Activated CD4-positive, alpha-beta T cell treated with anti-CD3 and anti-CD28 coated beads for 24 hours (primary cell): ENCODE results near the gene LDLRAD1.
"Not testable (repeated sequence)": the region's sequence is repeated elsewhere in the genome, so short reads cannot be mapped to it uniquely, and the experiment has no call there.

Experiments used
- DNase-seq, 2 donors: peaks; one replicate each; pipeline ENCODE4 v3.0.0-alpha.2; 2020; ENCODE audit warnings: low read depth in 2 of 2

LDLRAD1 gene

DNA sequence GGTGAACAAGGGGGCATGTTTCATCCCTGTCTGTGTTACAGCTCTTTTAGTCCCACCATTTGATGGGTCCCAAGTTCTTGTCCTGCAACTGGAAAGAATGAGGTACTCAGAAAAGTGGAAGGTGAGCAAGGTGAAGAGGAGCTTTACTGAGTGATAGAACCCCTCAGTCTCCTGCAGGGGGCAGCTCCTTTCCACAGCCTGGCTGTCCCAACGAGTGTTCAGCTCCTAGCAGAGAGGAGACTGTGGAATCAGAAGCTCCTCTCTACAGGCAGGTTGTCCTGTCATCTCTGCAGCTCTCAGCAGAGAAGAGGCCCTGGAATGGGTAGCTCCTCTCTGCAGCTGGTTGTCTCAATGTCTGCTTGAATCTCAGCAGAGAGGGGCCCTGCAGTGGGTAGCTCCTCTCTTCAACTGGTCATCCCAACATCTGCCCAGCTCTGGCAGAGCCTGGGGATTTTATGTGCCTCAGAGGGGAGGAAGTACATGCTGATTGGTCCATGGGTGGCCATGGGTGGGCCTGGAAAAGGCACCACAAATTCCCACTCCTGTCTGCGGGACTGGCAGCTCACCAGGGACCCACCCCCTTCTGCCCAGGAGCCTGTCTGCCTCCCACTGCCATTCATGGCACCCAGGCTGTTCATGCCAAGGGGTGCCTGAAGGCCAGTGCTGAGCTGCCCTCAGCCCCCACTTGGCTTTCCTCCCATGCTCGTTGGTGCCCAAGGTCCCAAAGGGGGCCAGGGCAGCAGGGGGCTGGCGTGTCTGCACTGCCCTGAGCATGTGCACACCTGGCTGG lies 25.7 kb downstream of the LDLRAD1 start:
- no peak for DNase-seq

DNA sequence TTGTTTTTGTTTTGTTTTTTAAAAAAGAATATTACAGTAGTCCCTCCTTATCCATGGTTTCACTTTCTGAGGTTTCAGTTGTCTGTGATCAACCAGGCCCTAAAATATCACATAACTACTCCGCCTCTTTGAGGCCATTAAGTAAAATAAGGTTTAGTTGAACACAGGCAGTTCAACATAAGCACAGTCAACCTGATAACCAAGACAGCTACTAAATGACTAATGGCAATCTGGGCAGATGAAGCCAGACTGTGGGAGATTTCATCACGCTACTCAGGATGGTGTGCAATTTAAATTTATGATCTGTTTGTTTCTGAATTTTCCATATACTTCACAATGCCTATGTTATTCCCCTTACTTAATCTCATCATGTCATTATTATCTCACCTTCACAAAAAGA lies 30.1 kb downstream of the LDLRAD1 start:
- no peak for DNase-seq

DNA sequence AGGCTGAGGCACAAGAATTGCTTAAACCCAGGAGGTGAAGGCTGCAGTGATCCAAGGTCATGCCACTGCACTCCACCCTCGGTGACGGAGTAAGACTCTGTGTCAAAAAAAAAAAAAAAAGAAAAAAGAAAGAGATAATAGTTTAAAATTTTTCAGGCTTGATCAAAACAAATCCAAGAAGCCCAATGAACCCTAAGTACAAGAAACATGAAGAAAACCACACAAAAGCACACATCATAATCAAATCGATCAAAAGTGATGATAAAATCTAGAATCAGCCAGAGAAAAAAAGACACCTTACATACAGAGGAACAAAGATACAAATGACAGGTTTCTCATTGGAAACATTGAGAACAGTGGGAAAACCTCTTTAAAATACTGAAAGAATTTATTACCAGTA lies 31.5 kb downstream of the LDLRAD1 start:
- DNase-seq: no peak

DNA sequence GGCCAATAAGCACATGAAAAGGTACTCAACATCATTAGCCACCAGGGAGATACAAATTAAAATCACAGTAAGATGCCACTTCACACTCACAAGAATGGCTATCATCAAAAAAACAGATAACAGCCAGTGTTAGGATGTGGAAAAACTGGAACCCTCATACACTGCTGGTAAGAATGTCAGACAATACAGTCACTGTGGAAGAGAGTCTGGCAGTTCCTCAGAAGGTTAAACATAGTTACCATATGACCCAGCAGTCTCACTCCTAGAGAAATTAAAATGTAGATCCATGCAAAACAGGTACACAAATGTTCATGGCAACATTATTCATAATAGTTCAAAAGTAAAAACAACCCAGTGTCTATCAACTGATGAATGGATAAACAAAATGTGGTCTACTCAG lies 33.3 kb downstream of the LDLRAD1 start:
- DNase-seq: no peak

DNA sequence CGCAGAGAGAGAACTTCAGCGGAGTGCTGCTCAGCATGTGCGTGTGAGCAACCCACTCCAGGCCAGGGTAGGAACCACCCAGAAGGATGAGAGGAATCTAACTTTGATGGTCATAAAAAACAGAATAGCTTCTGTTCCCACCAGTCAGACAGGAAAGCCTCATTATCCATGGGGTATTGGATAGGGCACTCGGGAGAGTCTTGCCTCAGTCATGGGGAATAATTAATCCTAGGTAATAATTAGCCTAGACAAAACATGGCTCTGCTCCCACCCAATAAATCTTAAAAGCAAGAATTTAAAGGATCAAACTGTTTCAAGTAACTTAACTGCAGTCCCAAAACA lies 35.3 kb downstream of the LDLRAD1 start:
- DNase-seq: no peak

DNA sequence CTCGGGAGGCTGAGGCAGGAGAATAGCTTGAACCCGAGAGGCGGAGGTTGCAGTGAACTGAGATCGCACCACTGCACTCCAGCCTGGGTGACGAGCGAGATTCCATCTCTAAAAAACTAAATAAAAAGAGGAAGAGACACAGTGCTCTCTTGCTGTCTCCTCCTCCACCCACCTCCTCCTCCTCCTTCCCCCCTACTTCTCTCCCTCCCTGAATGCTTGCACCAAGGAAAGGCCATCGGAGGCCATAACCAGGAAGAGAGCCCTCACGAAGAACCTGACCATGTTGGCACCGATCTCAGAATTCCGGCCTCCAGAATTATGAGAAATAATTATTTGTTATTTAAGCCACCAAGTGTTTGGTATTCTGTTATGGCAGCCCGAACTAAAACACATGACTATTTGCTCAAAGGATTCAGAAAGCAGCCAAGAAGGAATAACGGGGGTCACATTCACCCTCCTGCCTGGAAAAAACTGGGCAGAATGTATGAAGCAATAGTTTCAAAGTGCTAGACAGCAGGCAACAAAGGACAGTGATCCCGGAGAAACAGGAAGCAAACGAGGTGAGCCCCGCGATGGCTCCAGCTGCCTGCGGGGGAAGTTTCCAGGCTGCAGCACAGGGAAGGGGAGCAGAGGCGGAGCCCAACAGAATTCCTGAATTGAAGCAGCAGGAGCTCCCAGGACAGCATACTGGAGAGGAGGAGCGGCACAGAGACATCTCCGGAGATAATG lies 35.8 kb downstream of the LDLRAD1 start:
- DNase-seq: no peak

DNA sequence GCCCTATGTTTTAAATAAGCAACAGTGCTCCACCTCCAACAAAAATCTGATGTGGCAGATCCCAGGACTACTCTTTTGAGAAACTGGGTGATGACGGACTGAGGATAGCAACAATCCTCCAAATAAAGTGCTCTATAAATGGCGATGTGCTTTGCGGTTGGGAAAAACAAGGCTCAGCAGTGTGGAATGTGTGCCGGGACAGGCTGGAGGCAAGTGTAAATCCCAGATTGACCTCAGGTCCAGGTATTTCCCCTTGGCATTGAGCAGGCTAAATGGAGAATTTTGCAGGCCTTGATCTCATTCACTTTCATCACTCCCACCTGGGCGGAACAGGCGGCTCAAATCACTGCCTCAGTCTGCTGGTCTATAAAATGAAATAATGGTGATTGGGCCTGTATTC lies 36.8 kb downstream of the LDLRAD1 start:
- DNase-seq: no peak

DNA sequence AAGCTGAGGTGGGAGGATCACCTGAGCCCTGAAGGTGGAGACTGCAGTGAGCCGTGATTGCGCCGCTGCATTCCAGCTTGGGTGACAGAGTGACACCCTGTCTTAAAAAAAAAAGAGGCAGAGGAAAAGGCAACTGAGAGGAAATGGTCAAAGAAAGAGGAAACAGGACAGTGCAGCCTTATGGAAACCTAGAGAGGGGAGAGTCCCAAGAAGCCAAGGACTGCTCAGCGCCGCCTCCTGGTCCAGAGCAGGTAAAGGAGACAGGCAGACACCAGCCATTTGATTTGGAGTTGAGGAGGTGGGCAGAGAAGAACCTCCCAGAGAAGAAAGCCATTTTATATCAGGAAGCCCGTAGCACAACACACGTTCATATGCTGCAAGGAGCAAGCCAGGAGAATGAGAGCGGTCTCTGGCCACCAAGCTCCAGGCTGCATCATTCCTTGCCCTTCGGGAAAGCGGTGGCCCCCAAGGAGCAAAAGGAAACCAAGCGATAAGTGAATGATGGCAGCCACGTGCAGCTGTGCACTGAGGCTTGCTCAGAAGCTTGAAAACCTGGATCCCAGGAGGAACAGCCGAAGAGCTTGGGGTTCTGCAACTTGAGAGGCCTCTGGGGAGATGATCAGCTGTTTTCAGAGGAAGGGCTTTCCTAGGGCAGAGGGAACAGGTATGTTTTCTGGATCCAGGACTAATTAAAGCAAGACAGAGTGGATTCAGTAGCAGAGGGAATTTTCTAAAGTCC lies 38.1 kb downstream of the LDLRAD1 start:
- no peak for DNase-seq

DNA sequence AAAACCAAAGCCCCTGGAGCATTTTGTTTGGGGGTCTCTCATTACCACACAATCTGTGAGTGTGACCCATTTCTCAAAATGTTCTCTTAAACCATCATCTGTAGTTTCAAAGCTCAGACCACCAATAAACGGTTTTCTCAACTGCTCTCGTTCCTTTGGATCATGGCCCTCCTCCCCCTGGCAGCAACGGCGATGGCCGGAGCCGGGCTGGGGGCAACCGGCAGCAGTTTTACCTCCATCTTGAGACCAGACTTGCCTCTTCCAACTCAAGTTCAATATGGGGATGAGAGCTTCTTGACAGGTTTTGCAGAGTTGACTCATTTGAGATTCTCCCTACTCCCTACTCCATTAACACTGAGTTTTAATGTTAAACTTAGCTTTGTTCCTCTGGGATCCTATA lies 42.1 kb downstream of the LDLRAD1 start:
- no peak for DNase-seq

DNA sequence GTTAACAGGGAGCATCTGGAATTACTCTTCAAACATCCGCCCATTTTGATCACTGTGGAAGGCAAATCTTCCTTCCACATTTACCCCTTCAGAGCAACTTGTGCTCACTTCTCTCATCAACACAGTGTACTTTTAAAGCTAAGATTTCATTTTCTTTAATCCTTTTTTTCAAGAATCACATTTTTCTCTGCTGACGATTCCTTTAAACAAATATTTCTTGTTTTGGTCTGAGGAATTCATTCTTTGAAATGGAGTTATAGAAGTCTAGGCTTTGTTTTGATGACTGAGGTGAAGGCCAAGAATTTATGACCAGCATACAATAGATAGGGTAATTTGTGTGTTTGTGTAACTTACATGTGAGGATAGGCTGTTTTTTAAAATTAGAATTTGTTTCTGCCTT lies 46.3 kb downstream of the LDLRAD1 start:
- DNase-seq: no peak

DNA sequence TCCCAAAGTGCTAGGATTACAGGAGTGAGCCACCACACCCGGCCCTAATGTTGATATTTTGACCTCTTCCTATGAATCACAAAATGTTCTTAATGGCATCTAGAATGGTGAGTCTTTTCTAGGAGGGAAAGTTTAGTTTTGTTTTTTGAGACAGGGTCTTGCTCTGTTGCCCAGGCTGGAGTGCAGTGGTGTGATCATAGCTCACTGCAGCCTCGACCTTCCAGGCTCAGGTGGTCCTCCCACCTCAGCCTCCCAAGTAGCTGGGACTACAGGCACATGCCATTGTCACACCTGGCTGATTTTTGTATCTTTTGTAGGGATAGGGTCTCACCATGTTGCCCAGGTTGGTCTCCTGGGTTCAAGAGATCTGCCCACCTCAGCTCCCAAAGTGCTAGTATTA lies 48.7 kb downstream of the LDLRAD1 start:
- DNase-seq: not testable (repeated sequence)

DNA sequence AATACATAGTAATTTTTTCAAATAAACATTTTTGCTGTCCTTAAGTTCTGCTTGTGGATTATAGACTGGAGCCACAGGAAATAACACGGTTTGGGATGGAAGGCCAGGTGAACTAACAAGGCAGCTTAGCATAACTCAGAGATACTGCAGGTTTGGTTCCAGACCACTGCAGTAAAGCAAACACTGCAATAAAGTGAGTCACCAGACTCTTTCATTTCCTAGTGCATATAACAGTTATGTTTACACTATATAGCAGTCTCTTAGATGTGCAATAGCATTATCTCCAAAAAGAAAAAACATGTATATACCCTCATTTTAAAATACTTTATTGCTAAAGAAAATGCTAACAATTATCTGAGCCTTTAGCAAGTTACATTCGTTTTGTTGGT lies 49.9 kb downstream of the LDLRAD1 start:
- no peak for DNase-seq

DNA sequence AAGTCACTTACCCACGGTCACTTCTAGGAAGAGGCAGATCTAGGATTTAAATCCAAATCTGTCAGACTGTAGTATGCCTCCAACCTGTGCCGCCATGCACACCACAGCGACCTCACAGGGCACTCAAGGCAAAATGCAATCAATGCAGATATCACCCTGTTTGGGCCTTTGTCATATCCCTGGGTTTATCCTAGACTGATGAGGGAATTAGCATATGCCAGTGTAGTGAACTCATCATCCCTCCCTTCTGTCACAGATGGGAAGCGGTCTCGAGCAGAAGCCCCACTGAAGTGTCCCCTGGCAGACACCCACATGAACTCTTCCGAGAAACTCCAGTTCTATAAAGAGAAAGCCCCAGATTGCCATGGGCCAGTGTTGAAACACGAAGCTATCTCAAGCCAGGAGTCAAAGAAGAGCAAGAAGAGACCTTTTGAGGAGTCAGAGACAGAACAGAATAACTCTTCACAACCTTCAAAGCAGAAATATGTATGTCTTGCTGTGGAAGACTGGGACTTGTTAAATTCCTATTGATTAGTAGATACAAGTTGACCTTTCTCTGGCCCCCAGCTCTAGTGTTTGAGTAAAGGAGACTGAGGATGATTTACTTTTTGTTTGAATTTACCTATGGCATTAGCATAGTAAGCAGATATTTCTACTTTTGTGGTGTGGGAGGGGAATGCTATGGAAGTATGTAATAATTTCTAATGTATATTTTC lies 50.4 kb downstream of the LDLRAD1 start:
- DNase-seq: no peak

DNA sequence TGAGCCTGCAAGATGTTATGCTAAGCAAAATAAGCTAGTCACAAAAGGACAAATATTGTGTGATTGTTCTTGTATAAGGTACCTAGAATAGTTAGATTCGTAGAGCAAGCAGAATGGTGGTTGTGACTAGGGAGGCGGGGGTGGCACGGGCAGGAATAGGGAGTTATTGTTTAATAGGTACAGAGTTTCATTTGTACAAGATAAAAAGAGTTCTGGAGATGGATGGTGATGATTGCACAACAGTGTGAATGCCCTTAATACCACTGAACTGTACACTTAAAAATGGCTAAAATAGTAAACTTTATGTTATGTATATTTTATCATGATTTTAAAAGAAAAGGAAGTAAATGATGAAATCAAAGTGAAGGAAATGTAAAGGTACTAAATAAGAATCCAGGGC lies 51.2 kb downstream of the LDLRAD1 start:
- no peak for DNase-seq

DNA sequence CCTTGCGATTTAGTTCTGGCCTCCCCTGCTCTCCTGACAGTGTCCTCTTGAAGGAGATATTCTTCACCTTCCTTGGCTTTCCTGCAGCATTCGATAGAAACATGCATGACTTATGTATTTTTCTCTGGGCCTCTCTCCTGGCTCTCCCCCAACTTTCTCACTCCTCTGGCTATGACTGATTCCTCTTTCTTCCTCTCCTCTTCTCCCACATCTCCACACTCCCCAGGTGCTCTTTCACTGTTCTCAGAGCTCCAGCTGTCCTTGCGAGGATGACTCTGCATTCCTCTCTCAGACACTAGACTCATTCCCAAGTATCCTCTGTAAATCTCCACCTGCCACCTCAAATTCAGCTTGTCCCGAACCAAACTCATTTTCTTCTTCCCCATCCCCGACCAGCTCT lies 53.9 kb downstream of the LDLRAD1 start:
- no peak for DNase-seq

DNA sequence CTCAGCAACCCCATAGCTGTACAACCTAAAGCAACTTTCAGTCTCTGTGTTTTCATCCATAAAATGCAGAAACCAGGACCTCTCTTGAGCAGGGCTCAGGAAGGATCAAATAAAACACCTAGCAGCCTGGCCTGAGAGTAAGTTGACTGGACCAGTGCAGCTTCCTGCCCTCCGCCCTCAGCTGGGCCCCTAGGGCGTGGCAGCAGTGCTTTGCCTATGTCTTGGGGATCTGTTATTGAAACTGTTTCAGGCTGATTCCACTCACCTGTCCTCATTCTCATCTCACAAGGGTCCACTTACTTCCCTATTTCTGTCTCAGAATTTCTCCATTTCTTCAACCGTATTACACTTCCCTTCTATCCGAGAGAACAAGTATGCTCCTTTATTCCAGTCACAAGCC lies 54.5 kb downstream of the LDLRAD1 start:
- DNase-seq: no peak

DNA sequence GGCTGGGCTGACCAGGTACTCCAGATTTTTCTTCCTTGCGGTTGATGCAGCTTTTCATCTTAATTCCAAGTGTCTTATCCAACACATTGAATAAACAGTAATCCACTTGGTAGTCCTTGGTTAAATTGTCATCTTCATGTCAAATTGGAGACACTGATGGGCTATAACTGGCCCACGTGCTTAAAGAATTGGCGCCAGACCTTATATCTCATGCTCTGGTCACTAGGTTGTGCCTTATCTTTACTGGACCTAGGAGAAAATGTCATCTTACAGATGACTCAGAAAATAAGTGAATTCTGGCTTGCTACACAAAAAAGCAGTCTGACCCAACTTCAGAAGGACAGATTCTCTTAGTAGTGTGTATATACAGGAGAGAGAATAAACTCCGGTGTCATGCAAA lies 55.6 kb downstream of the LDLRAD1 start:
- no peak for DNase-seq

DNA sequence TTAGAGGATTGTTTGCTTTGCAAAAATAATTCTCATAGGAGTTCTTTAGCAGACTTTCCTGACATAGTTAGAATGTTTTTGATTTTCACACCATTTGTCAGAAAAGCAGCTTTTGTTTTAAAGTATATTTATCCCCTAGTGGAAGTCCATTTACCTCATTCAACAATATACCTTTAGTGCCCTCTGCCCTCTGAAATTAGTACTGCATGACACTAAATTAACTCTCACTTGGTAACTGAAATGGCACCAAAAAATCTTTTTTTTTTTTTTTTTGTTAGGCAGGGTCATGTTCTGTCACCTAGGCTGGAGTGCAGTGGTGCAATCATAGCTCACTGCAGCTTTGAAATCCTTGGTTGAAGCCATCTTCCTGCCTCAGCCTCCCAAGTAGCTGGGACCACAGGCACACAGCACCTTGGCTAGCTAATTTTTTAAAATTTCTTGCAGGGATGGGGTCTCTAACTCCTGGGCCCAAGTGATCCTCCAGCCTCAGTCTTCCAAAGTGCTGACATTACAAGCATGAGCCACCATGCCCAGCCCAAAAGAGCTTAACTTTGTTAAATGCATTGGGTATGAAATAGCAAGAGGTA lies 58.2 kb downstream of the LDLRAD1 start:
- peak in 1 of 2 donors; percentile 9 for DNase-seq
